Small intestine (tissue), 7 donors: Measurements from ENCODE around the gene BRD4. TPM values are rescaled to one million over a fixed set of nuclear protein-coding genes. Genes with fewer than 3 reads are reported as not detected.

ENCODE experiments used
- DNase-seq, 2 donors: peaks; one replicate each; pipeline versions ENCODE4 v3.0.0 to v3.0.0-alpha.2; 2013
- FAIRE-seq: peaks from 2 replicates; lab custom pipeline; 2012; peaks lifted over from hg19 to GRCh38; lab: Jason Lieb, UNC
- H3K27ac ChIP-seq, 3 donors: one replicate each; pipeline ENCODE4 v1.5.1; 2013; ENCODE audit warnings: low read length in 2 of 3, mild to moderate bottlenecking in 2 of 3, control low read depth in 1 of 3, inconsistent platforms in 1 of 3, low read depth in 1 of 3, moderate library complexity in 1 of 3
- H3K27me3 ChIP-seq, 3 donors: one replicate each; pipeline ENCODE4 v1.6.1; 2013; ENCODE audit warnings: low read length in 3 of 3, inconsistent platforms in 1 of 3; ENCODE audit not compliant: control insufficient read depth in 3 of 3, insufficient read depth in 3 of 3
- H3K36me3 ChIP-seq, 3 donors: one replicate each; pipeline ENCODE4 v1.6.1; 2013; ENCODE audit warnings: low read length in 3 of 3, inconsistent platforms in 1 of 3, low read depth in 1 of 3, mild to moderate bottlenecking in 1 of 3, moderate library complexity in 1 of 3; ENCODE audit not compliant: control insufficient read depth in 3 of 3, insufficient read depth in 2 of 3
- H3K4me1 ChIP-seq, 3 donors: one replicate each; pipeline ENCODE4 v1.6.1; 2013; ENCODE audit warnings: low read length in 2 of 3, inconsistent platforms in 1 of 3, low read depth in 1 of 3, mild to moderate bottlenecking in 1 of 3, moderate library complexity in 1 of 3; ENCODE audit not compliant: control insufficient read depth in 3 of 3, insufficient read depth in 2 of 3
- H3K4me3 ChIP-seq, 3 donors: one replicate each; pipeline ENCODE4 v1.5.1; 2013; ENCODE audit warnings: low read length in 3 of 3, control low read depth in 1 of 3, inconsistent platforms in 1 of 3, low read depth in 1 of 3, mild to moderate bottlenecking in 1 of 3, moderate library complexity in 1 of 3
- H3K9me3 ChIP-seq, 2 donors: one replicate each; pipeline ENCODE4 v1.6.1; 2013; ENCODE audit warnings: low read depth in 1 of 2, low read length in 1 of 2; ENCODE audit not compliant: control insufficient read depth in 2 of 2, insufficient read depth in 1 of 2
- WGBS, 3 donors: extraction: QIAGEN DNeasy Blood & Tissue Kit; methylation state at CpG; one replicate each; pipeline ENCODE4 v1.1.7; 2013; 5-methylcytosine and 5-hydroxymethylcytosine counted together
- polyA plus RNA-seq, 4 donors: library from polyadenylated mRNA; stranded (reverse) in 3 of 4; unstranded in 1 of 4; fragments of 200-250 nt in 3 of 4; fragments of 120-200 nt in 1 of 4; gene quantifications; one replicate each; pipeline versions ENCODE4 v1.2.1 to v1.2.3, GENCODE V29; 2013
- donor health status: healthy with polysubstance abuse.
- donor health status: control.
- donor health status: control.
- donor health status: Bipolar disorder and iron deficiency.
- donor health status: healthy.

The BRD4 gene
- polyA plus RNA-seq, 4 donors = 15.7 to 41.4 (median 24.7) TPM

- Histone ChIP-seq H3K4me1 (no peaks in the 10 kb centered on the region), H3K27ac (no peak overlapping the region), H3K36me3 (peaks cover 27 to 92% (median 36%) of the 10 kb centered on the region in 3 donors), H3K9me3 (no peaks in the 10 kb centered on the region), H3K27me3 (no peaks in the 10 kb centered on the region), H3K4me3 (no peak overlapping the region)
- WGBS, 3 donors = 87 to 91% (median 88%) methylated on average over 9 of the region's 9 CpGs
- FAIRE-seq (no peak), DNase-seq (no peak)
Observed at GRCh38 chr19:15241259-15241910, 91.0 kb downstream of the BRD4 start.

- Histone ChIP-seq H3K36me3 (peaks cover 27 to 92% (median 36%) of the 10 kb centered on the region in 3 donors), H3K9me3 (no peaks in the 10 kb centered on the region), H3K4me3 (no peak overlapping the region), H3K27me3 (no peaks in the 10 kb centered on the region), H3K27ac (no peak overlapping the region), H3K4me1 (no peaks in the 10 kb centered on the region)
- DNase-seq = no peak
- FAIRE-seq = no peak
- WGBS, 3 donors = 92 to 93% (median 93%) methylated on average over 9 of the region's 9 CpGs
Observed at GRCh38 chr19:15240515-15240914, 91.8 kb downstream of the BRD4 start.

- FAIRE-seq (no peak), DNase-seq (no peak)
- Histone ChIP-seq H3K36me3 (peaks cover 24 to 81% (median 36%) of the 10 kb centered on the region in 3 donors), H3K4me1 (no peaks in the 10 kb centered on the region), H3K4me3 (no peak overlapping the region), H3K27ac (no peak overlapping the region), H3K9me3 (no peaks in the 10 kb centered on the region), H3K27me3 (no peaks in the 10 kb centered on the region)
- 91 to 94% (median 92%) methylated on average over 24 to 26 of the region's 26 CpGs for WGBS, 3 donors
Observed at GRCh38 chr19:15239337-15239949, 92.9 kb downstream of the BRD4 start.

DNA sequence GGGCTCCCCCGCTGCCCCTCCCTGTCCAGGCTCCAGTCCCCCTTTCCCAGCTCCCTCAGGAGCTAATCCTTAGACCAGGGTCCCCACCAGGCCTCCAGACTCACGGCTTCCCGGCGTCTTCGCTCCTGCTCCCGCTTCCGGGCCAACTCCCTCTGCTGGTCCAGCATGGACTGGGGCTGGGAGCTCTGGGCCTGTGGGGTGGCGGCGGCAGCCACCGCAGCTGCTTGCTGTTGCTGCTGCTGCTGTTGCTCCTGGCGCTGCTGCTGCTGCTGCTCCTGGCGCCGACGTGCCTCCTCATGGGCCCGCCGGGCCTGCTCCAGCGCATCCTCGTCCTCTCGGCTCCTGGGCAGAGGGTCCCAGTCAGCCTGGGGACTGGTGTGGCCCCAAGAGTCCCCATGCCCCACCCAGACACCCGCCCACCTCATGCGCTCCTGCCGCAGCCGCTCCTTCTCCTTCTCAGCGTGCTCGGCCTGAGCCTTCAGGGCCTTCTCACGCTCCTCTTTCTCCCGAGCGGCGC lies 93.6 kb downstream of the BRD4 start:
- Histone ChIP-seq H3K9me3 (no peaks in the 10 kb centered on the region), H3K36me3 (peaks cover 19 to 75% (median 34%) of the 10 kb centered on the region in 3 donors), H3K27ac (peak overlapping the region in 1 of 3 donors; percentile 49), H3K4me1 (no peaks in the 10 kb centered on the region), H3K4me3 (no peak overlapping the region), H3K27me3 (no peaks in the 10 kb centered on the region)
- no peak for DNase-seq
- FAIRE-seq = no peak
- WGBS, 3 donors = 91 to 97% (median 92%) methylated on average over 24 to 29 of the region's 29 CpGs

DNA sequence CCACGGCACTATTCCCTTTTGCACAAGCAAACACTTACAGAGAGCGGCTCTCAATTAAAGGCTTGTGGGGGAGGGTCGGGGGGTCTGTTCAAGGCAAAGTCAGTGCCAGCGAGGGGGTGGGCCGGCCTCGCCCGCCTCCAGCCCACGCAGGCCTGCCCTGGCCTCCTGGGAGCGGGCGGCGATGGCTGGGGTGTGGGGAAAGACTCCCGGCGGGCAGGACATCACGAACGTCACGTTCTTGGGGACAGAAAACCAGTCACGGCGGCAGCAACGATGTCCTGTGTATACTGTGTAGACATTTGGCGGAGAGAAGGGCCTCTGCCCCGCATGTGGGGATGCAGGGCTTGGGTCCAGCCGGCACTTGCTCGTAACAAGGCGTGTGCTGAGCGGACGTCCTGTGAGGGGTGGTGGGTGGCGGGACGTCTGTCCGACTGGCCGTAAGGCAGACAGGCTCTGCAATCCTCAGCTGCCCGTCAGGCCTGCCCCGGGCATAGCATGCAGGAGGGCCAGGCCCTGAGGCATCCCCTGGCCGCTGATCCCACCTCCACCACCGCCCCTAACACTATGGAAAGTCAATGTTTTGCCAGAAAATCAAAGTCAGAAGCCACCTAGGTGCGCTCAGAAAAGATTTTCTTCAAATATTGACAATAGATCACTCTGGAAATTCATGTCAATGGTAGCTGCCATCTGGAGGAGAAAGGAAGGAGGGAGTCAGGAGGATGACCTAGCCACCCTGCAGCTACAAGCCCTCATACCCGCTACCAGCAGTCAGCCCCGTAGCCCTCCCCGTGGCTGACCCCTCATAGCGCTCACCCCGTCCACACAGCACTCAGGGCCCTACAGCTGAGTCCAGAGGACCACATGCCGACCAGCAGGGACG lies 94.3 kb downstream of the BRD4 start:
- Histone ChIP-seq H3K27me3 (peaks cover 0 to 5% (median 3%) of the 10 kb centered on the region in 3 donors), H3K36me3 (peaks cover 16 to 68% (median 31%) of the 10 kb centered on the region in 3 donors), H3K9me3 (no peaks in the 10 kb centered on the region), H3K27ac (peak overlapping the region in 1 of 3 donors; percentile 49), H3K4me1 (no peaks in the 10 kb centered on the region), H3K4me3 (no peak overlapping the region)
- no peak for DNase-seq
- FAIRE-seq = no peak
- WGBS, 3 donors = 92% methylated on average over 39 to 42 of the region's 42 CpGs

GRCh38 chr19:15236886-15237285 lies 95.5 kb downstream of the BRD4 start:
- WGBS, 3 donors = 92 to 98% (median 93%) methylated on average over 9 of the region's 9 CpGs
- H3K4me3 ChIP-seq = no peak overlapping the region
- no peak overlapping the region for H3K27ac ChIP-seq
- DNase-seq (no peak), FAIRE-seq (no peak)
- no peaks in the 10 kb centered on the region for H3K9me3 ChIP-seq
- no peaks in the 10 kb centered on the region for H3K4me1 ChIP-seq
- H3K36me3 ChIP-seq = peaks cover 16 to 60% (median 31%) of the 10 kb centered on the region in 3 donors
- H3K27me3 ChIP-seq = peaks cover 0 to 10% (median 4%) of the 10 kb centered on the region in 3 donors

- peaks cover 16 to 50% (median 29%) of the 10 kb centered on the region in 3 donors for H3K36me3 ChIP-seq
- 83 to 87% (median 86%) methylated on average over 2 of the region's 2 CpGs for WGBS, 3 donors
- DNase-seq = no peak
Observed at GRCh38 chr19:15235781-15236180, 96.6 kb downstream of the BRD4 start.

More at GRCh38 chr19:15235781-15236180, 96.6 kb downstream of the BRD4 start:
- peaks cover 0 to 14% (median 7%) of the 10 kb centered on the region in 3 donors for H3K27me3 ChIP-seq
- no peak overlapping the region for H3K27ac ChIP-seq
- no peaks in the 10 kb centered on the region for H3K9me3 ChIP-seq
- H3K4me3 ChIP-seq = no peak overlapping the region
- no peak for FAIRE-seq
- H3K4me1 ChIP-seq = no peaks in the 10 kb centered on the region
